ENCODE data around the gene NBAS.

GRCh38 chr2:15200581-15200980 lies 360.6 kb downstream of the NBAS start:
- TF ChIP-seq POLR2AphosphoS5 (IDR thresholded peaks at IDR 0.05; ENCODE audit: low read depth, low read length) (no peak), POLR2A (IDR thresholded peaks at IDR 0.05; ENCODE audit: low read depth, low read length) (no peak), TAF1 (IDR thresholded peaks at IDR 0.05; ENCODE audit: borderline replicate concordance, low read depth, low read length) (no peak)

Measured in GM12892 (cell line).